Gastroesophageal sphincter (tissue), 3 donors: ENCODE results near the gene IL20RB.

Experiments
- CTCF ChIP-seq, 4 experiments: fragments of 200-600 bp in 2 of 4; fragments of 450-650 bp in 2 of 4; sonication (generic) in 1 of 4; IDR thresholded peaks; one replicate each; pipeline ENCODE4 v1.5.1; 2017 to 2019; ENCODE audit warnings: antibody characterized with exemption in 4 of 4, mild to moderate bottlenecking in 2 of 4, moderate library complexity in 2 of 4
- EP300 ChIP-seq: sonication (generic); formaldehyde crosslinking; IDR thresholded peaks from one replicate; pipeline ENCODE4 v1.6.1; 2017; ENCODE audit warnings: antibody characterized with exemption, mild to moderate bottlenecking

GRCh38 chr3:136958939-136959338 is 1.2 kb downstream of the IL20RB start:
- TF ChIP-seq EP300: no peak
- no peak for TF ChIP-seq CTCF (IDR thresholded peaks at IDR 0.05)
